Pancreas (tissue), 10 donors: ENCODE results near the gene CHST8. TPM values are rescaled to one million over a fixed set of nuclear protein-coding genes. Genes with fewer than 3 reads are reported as not detected.

Experiments used
- ATAC-seq, 4 donors: fragments of 200-7000 bp; cut with Tn5 transposase; one replicate each; pipeline versions ENCODE4 v1.8.0 to v1.9.1; 2020; ENCODE audit warnings: mild to moderate bottlenecking in 4 of 4, moderate library complexity in 4 of 4
- DNase-seq, 6 donors: peaks; one replicate each; pipeline ENCODE4 v3.0.0-alpha.2; 2020
- FAIRE-seq: peaks from 2 replicates; lab custom pipeline; 2012; peaks lifted over from hg19 to GRCh38; lab: Jason Lieb, UNC
- H3K27ac ChIP-seq, 4 donors: fragments of 200-600 bp; sonication (generic); 1 replicate in 3 of 4; 2 replicates in 1 of 4; pipeline versions ENCODE4 v1.5.0 to v1.8.0; 2020
- H3K27me3 ChIP-seq, 4 donors: fragments of 200-600 bp; one replicate each; pipeline ENCODE4 v1.8.0; 2021
- H3K36me3 ChIP-seq, 3 donors: fragments of 200-600 bp; sonication (generic) in 1 of 3; one replicate each; pipeline versions ENCODE4 v1.5.0 to v1.8.0; 2020 to 2021
- H3K4me1 ChIP-seq, 3 donors: fragments of 200-600 bp; one replicate each; pipeline ENCODE4 v1.8.0; 2021
- H3K4me3 ChIP-seq, 4 donors: fragments of 200-600 bp; sonication (generic) in 2 of 4; one replicate each; pipeline versions ENCODE4 v1.5.0 to v1.8.0; 2020 to 2021
- H3K9me3 ChIP-seq, 4 donors: fragments of 200-600 bp; one replicate each; pipeline ENCODE4 v1.8.0; 2021
- WGBS, 2 donors: extraction: QIAGEN DNeasy Blood & Tissue Kit; methylation state at CpG; one replicate each; pipeline ENCODE4 v1.1.7; 2013; 5-methylcytosine and 5-hydroxymethylcytosine counted together
- intact Hi-C, 3 donors: fragments of 100-400 bp; cut with DNase I; formaldehyde crosslinking; loops; one replicate each; pipeline versions ENCODE4 v1.11.1 to v1.14.2; 2022
- polyA plus RNA-seq, 2 donors: library from polyadenylated mRNA; stranded (reverse); fragments of 200-250 nt; gene quantifications; one replicate each; pipeline ENCODE4 v1.2.3, GENCODE V29; 2013
- total RNA-seq, 6 donors: library from RNA; stranded (reverse); fragmentation: NEBNext Ultra II Directional in 4 of 6; extraction: Animal tissue kit (Norgen Biotek cat#: 25700) in 4 of 6; gene quantifications; one replicate each; pipeline versions ENCODE4 v1.2.1 to v1.2.4, GENCODE V29; 2021 to 2023
- TF ChIP-seq, protein P1 (sequence below), 4 donors: fragments of 200-600 bp; sonication (generic) in 3 of 4; IDR thresholded peaks; one replicate each; pipeline versions ENCODE4 v1.5.0 to v1.8.0; 2021; ENCODE audit warnings: antibody characterized with exemption in 4 of 4
- donor health status: healthy with polysubstance abuse.
- donor health status: DM: no; HTN: no; CAD: no; lungs with moderate emphysema.
- donor health status: DM: no; HTN: no; CAD: no.
- donor health status: control.
- donor health status: control.
- donor health status: Bipolar disorder and iron deficiency.
- donor health status: DM: yes; HTN: yes; CAD: no.
- donor health status: DM: no; HTN: no; CAD: no.
- donor health status: DM: no; HTN: no; CAD: no.
- donor health status: DM: yes; HTN: yes; CAD: no.

Gene CHST8
- total and polyA plus RNA-seq, 8 donors = 0.41 to 3.6 (median 0.89) TPM

- H3K27ac ChIP-seq = no peak overlapping the region
- H3K9me3 ChIP-seq = no peaks in the 10 kb centered on the region
- H3K36me3 ChIP-seq = no peaks in the 10 kb centered on the region
- H3K4me3 ChIP-seq = no peak overlapping the region
- 22 to 29% methylated on average over 4 of the region's 4 CpGs for WGBS, 2 donors
- H3K27me3 ChIP-seq = no peaks in the 10 kb centered on the region
- H3K4me1 ChIP-seq = no peaks in the 10 kb centered on the region
- TF ChIP-seq, protein P1, sequence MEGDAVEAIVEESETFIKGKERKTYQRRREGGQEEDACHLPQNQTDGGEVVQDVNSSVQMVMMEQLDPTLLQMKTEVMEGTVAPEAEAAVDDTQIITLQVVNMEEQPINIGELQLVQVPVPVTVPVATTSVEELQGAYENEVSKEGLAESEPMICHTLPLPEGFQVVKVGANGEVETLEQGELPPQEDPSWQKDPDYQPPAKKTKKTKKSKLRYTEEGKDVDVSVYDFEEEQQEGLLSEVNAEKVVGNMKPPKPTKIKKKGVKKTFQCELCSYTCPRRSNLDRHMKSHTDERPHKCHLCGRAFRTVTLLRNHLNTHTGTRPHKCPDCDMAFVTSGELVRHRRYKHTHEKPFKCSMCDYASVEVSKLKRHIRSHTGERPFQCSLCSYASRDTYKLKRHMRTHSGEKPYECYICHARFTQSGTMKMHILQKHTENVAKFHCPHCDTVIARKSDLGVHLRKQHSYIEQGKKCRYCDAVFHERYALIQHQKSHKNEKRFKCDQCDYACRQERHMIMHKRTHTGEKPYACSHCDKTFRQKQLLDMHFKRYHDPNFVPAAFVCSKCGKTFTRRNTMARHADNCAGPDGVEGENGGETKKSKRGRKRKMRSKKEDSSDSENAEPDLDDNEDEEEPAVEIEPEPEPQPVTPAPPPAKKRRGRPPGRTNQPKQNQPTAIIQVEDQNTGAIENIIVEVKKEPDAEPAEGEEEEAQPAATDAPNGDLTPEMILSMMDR (IDR thresholded peaks at IDR 0.05) = no peak
- ATAC-seq (no peak), DNase-seq (no peak), FAIRE-seq (no peak)
- intact Hi-C loops = no loop called here
Measured at GRCh38 chr19:33606556-33606955, 15.2 kb upstream of the CHST8 start.

DNA sequence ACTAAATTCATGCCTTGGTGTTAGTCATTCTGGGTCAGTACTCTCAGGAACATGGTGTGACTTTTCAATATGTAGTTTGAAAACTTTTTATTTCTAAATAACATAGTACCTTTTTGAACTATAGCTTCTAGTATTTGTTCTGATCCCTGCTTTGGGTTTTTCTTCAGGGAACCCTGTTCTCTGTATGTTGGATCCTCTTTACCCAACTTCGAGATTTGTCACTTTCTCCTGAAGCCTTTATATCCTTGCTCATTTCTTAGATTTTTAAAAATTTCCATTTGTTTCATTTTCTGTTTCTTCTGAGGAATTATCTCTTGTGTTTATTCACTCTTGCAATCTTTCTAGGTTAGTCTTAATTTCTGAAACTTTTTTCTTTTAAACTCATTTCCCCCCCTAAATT, 12.4 kb upstream of the CHST8 start:
- H3K9me3 ChIP-seq = no peaks in the 10 kb centered on the region

DNA sequence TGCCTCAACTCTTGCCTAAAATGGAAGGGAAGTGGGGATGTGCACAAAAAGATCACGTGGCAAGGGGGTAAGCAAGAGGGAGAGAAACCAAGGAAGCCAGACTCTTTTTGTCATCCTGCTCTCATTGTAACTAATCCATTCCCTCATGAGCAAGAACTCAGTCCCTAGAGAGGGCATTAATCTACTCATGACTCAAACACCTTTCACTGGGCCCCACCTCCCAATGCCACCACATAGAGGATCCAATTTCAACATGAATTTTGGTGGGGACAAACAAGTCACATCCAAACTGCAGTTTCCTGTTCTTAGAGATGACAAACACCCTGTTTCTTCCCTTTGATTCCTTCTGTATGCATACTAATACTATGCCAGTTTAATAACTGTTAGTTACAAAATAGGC, 11.2 kb upstream of the CHST8 start:
- intact Hi-C loops = no loop called here
- H3K27me3 ChIP-seq = no peaks in the 10 kb centered on the region
- FAIRE-seq (no peak), DNase-seq (no peak), ATAC-seq (no peak)
- H3K27ac ChIP-seq = no peak overlapping the region
- H3K36me3 ChIP-seq = no peaks in the 10 kb centered on the region
- H3K9me3 ChIP-seq = no peaks in the 10 kb centered on the region
- H3K4me1 ChIP-seq = no peaks in the 10 kb centered on the region
- H3K4me3 ChIP-seq = no peak overlapping the region
- TF ChIP-seq, protein P1 (IDR thresholded peaks at IDR 0.05) = no peak
- WGBS, 2 donors = 42 to 50% methylated on average over 1 of the region's 1 CpG

More for the DNA sequence above, 12.4 kb upstream of the CHST8 start:
- Histone ChIP-seq H3K4me3 (no peak overlapping the region), H3K4me1 (no peaks in the 10 kb centered on the region), H3K27ac (no peak overlapping the region), H3K27me3 (no peaks in the 10 kb centered on the region), H3K36me3 (no peaks in the 10 kb centered on the region)
- FAIRE-seq (no peak), ATAC-seq (no peak), DNase-seq (no peak)
- intact Hi-C loops = no loop called here
- WGBS, 2 donors = 31 to 35% methylated on average over 1 of the region's 1 CpG
- TF ChIP-seq, protein P1 (IDR thresholded peaks at IDR 0.05) = no peak

DNA sequence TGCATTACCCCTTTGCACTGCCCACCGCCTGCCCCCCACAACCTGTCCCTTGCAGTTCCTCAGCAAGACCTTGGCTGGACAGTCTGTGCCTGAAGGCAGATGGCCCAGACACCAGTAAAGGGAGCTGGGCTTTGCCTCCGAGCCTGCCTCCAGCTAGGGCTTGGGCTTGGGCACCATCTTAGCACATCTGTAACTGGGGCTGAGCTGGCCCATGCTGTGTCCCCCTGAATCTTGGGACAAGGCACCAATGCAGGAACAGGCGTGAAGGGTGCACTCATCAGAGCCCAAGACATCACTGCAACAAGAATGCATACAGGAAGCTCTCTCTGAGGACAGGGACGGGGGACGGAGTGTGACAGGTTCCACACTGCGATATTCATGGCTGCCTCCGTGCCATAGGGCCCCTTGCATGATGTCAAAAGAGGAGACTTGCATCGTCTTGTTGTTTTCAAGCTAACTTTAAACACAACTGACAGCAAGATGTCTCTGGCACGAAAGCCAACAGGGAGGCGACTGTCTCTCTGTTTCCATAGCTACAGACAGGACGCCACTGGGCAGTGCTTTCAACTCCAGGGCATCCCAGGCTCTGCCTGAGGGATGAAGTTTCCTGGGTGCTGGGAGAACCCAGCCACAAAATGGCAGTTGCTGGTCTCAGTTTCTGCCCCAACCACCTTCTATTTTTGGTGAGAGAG, 8.7 kb upstream of the CHST8 start:
- H3K4me1 ChIP-seq = no peaks in the 10 kb centered on the region
- ATAC-seq (no peak), FAIRE-seq (no peak), DNase-seq (no peak)
- H3K27ac ChIP-seq = no peak overlapping the region
- no peak overlapping the region for H3K4me3 ChIP-seq
- intact Hi-C loops = no loop called here
- TF ChIP-seq, protein P1 (IDR thresholded peaks at IDR 0.05) = no peak
- no peaks in the 10 kb centered on the region for H3K27me3 ChIP-seq
- WGBS, 2 donors = 48 to 50% methylated on average over 11 of the region's 11 CpGs
- H3K9me3 ChIP-seq = no peaks in the 10 kb centered on the region
- no peaks in the 10 kb centered on the region for H3K36me3 ChIP-seq

DNA sequence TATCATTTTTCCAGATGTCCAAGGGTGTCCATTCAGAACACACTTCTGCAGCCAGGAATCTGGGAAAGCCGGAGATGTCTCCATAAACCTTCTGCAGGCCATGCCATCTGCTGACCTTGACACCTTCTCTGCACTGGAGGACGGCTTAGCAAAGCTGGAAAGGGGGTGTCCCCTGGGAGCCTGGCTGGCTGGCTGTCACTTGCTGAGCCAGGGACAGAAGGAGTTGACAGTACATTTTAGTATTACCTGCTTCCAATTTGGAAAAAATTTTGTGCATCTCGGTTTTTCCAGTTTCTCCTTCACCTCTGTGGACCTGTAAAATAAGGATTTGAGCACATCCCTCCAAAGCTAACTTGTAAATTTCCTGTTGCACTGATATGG, 8.1 kb upstream of the CHST8 start:
- WGBS, 2 donors = 26 to 27% methylated on average over 3 of the region's 3 CpGs
- no peak for ATAC-seq

More for the DNA sequence above, 8.1 kb upstream of the CHST8 start:
- no peaks in the 10 kb centered on the region for H3K9me3 ChIP-seq
- no peak overlapping the region for H3K27ac ChIP-seq
- H3K36me3 ChIP-seq = no peaks in the 10 kb centered on the region
- DNase-seq (no peak), FAIRE-seq (no peak)
- TF ChIP-seq, protein P1 (IDR thresholded peaks at IDR 0.05) = no peak
- no peaks in the 10 kb centered on the region for H3K4me1 ChIP-seq
- intact Hi-C loops = no loop called here
- no peaks in the 10 kb centered on the region for H3K27me3 ChIP-seq
- H3K4me3 ChIP-seq = no peak overlapping the region
